ENCODE results near the gene GLA. TPM values are rescaled to one million over a fixed set of nuclear protein-coding genes. Genes with fewer than 3 reads are reported as not detected.

Gene GLA
- total RNA-seq, 1 donor from 2014 or later, result 28.1 TPM

GRCh38 chrX:101391831-101392230 is 15.9 kb downstream of the GLA start:
- peak overlapping the region; percentile 90 for H3K4me3 Mint-ChIP-seq (ENCODE audit: unreplicated experiment)
- peak overlapping the region; percentile 89 for H3K27ac Mint-ChIP-seq (ENCODE audit: unreplicated experiment)
- peaks cover 18% of the 10 kb centered on the region for H3K4me1 Mint-ChIP-seq (ENCODE audit: low read depth)
- H3K36me3 Mint-ChIP-seq (ENCODE audit: low read depth), result peaks cover 3% of the 10 kb centered on the region
- TF ChIP-seq CTCF (IDR thresholded peaks at IDR 0.05), result no peak
- H3K9me3 Mint-ChIP-seq (ENCODE audit: low read depth), result peaks cover 5% of the 10 kb centered on the region
- no peaks in the 10 kb centered on the region for H3K27me3 Mint-ChIP-seq (ENCODE audit: low read depth)
- DNase-seq (ENCODE audit: low spot score), result no peak

DNA sequence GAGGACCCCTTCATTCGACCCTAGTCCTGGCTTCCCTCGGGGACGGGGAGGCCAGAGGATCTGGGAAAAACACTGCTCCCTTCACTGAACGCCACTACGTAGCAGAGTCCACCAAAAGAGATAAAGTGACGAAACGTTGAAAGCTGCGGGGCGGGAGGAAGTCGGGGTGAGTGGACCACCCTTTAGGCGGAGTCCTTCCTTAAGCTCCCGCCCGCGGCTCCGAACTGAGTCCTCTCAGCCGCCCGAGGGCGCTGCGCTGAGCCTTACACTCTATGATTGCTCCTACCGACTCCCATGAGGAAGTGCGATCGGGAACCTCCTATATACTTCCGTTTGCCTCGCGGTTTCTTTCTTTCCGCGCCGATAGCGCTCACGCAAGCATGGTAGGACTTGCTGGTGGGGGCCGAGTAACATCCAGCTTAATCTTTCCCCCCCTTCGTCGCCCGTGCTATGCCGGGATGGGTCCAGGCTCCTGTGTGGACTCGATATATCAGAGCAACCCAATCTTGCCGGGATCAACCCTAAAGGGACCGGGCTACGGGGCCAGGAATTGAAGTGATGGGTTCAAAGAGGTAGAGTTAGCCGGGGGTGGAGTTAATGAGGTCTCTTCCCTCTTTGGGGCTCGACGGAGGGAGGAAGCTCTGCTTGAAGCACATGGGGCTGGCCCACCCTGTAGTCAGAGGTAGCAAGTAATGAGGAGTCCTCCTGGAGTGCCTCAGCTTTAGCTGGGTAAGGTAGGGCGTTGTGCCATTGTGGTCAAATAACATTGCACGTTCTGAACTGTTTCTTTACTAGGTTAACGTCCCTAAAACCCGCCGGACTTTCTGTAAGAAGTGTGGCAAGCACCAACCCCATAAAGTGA is 16.8 kb downstream of the GLA start, which contains the start of gene RPL36A:
Gene RPL36A (plus strand): TSS at position 348 of the 862 bp plus-strand sequence. CDS start 33 bp downstream, at position 381.
- Mint-ChIP-seq H3K4me1 (ENCODE audit: low read depth) (peaks cover 18% of the 10 kb centered on the region), H3K9me3 (ENCODE audit: low read depth) (peaks cover 5% of the 10 kb centered on the region), H3K27me3 (ENCODE audit: low read depth) (no peaks in the 10 kb centered on the region), H3K4me3 (ENCODE audit: unreplicated experiment) (peak within 1 kb of the TSS; percentile 90), H3K36me3 (ENCODE audit: low read depth) (peaks cover 3% of the 10 kb centered on the region), H3K27ac (ENCODE audit: unreplicated experiment) (peak within 1 kb of the TSS; percentile 89)
- peak; percentile 81 for TF ChIP-seq CTCF (IDR thresholded peaks at IDR 0.05)
- DNase-seq (ENCODE audit: low spot score), result peak; percentile 94

- Mint-ChIP-seq H3K4me1 (ENCODE audit: low read depth) (peaks cover 16% of the 10 kb centered on the region), H3K27me3 (ENCODE audit: low read depth) (no peaks in the 10 kb centered on the region), H3K4me3 (ENCODE audit: unreplicated experiment) (no peak overlapping the region), H3K36me3 (ENCODE audit: low read depth) (peaks cover 2% of the 10 kb centered on the region), H3K9me3 (ENCODE audit: low read depth) (peaks cover 5% of the 10 kb centered on the region), H3K27ac (ENCODE audit: unreplicated experiment) (no peak overlapping the region)
- no peak for TF ChIP-seq CTCF (IDR thresholded peaks at IDR 0.05)
- DNase-seq (ENCODE audit: low spot score), result no peak
Measured at GRCh38 chrX:101388604-101389003, 19.1 kb downstream of the GLA start.

DNA sequence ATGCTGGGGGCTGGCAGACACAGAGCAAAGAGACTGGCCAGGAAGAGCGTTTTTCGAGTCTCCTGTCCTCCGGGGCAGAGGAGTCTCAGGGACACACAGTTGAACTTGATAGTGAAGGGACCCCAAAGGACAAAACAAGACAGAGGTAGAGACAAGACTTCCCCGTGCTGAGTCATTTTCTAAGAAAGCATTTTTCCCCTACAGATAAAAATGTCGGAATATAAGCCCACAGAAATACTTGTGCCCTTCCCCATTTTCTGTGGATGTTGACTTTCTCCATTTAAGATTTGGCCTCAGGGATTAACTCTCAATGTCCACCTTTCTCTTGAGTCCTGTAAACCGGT is 21.2 kb downstream of the GLA start:
- Mint-ChIP-seq H3K4me1 (ENCODE audit: low read depth) (peaks cover 4% of the 10 kb centered on the region), H3K9me3 (ENCODE audit: low read depth) (peaks cover 2% of the 10 kb centered on the region), H3K27me3 (ENCODE audit: low read depth) (no peaks in the 10 kb centered on the region), H3K4me3 (ENCODE audit: unreplicated experiment) (no peak overlapping the region), H3K27ac (ENCODE audit: unreplicated experiment) (no peak overlapping the region), H3K36me3 (ENCODE audit: low read depth) (no peaks in the 10 kb centered on the region)
- no peak for TF ChIP-seq CTCF (IDR thresholded peaks at IDR 0.05)
- DNase-seq (ENCODE audit: low spot score), result no peak

DNA sequence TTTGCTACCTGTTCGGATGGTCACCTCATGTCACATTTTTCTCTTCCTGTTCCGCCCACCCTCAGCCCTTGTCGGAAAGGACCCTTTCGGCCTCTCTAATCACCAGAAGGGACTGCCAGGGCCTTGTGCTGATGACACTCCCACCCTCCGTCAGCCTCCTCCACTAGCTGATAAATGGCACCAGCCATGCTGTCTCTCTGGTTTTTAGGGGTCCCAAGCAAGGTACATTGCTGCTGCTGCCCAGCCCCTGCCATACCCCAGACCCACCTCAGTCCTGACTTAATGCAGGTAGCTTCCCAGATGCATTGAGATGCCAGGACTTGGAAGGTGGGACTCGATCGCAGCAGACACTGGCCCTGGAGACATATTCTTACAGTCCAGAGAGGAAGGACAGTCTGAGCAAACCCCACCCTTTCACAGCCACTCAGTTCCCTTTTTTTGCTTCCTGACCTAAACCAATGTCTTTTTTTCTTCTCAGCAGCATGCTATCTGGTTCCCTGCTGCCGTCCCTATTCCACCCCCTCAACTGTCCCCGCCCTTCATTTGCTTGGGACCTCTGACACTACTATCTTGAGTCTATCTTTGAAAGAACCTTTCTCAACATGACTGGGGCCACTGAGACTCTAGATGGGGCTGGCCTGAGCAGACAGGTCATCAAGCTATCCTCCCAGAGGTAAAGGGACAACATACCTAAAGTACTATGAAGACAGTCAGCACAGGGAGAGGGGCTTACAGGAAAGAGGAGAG is 21.8 kb downstream of the GLA start, which contains the start of gene BTK:
Gene BTK (minus strand): TSS at position 397 of the 747 bp plus-strand sequence. CDS start 10,907 bp downstream, outside the sequence.
- H3K9me3 Mint-ChIP-seq (ENCODE audit: low read depth), result no peaks in the 10 kb centered on the region
- no peaks in the 10 kb centered on the region for H3K4me1 Mint-ChIP-seq (ENCODE audit: low read depth)
- H3K27ac Mint-ChIP-seq (ENCODE audit: unreplicated experiment), result no peak within 1 kb of the TSS

More for the DNA sequence above, 21.8 kb downstream of the GLA start, which contains the start of gene BTK:
- Mint-ChIP-seq H3K36me3 (ENCODE audit: low read depth) (no peaks in the 10 kb centered on the region), H3K27me3 (ENCODE audit: low read depth) (no peaks in the 10 kb centered on the region), H3K4me3 (ENCODE audit: unreplicated experiment) (no peak within 1 kb of the TSS)
- DNase-seq (ENCODE audit: low spot score), result no peak
- no peak for TF ChIP-seq CTCF (IDR thresholded peaks at IDR 0.05)

Measured in chondrocyte (in vitro differentiated cells).